GM23338 (cell line): Measurements from ENCODE around the gene ELAC2. TPM values are rescaled to one million over a fixed set of nuclear protein-coding genes. Genes with fewer than 3 reads are reported as not detected.

ENCODE experiments used
- ATAC-seq: fragments of 200-7000 bp; cut with Tn5 transposase; 3 replicates; pipeline ENCODE4 v1.9.1; 2020
- DNase-seq: peaks from one replicate; pipeline ENCODE4 v3.0.0-alpha.2; 2015; ENCODE audit warnings: low spot score
- H2AFZ ChIP-seq: fragments of 200-600 bp; sonication (generic); 2 replicates; pipeline ENCODE4 v1.8.0; 2016; ENCODE audit warnings: antibody characterized with exemption, mild to moderate bottlenecking, moderate library complexity
- H3F3A ChIP-seq: fragments of 200-600 bp; sonication (generic); replicated peaks from 2 replicates; pipeline ENCODE4 v1.8.0; 2017; ENCODE audit warnings: antibody characterized with exemption, mixed run types, low read depth
- H3K27ac ChIP-seq: fragments of 200-600 bp; sonication (generic); 2 replicates; pipeline ENCODE4 v1.6.1; 2016; ENCODE audit warnings: low read depth
- H3K27me3 ChIP-seq: fragments of 200-600 bp; sonication (generic); 2 replicates; pipeline ENCODE4 v1.8.0; 2016; ENCODE audit warnings: mild to moderate bottlenecking, mixed run types, moderate library complexity; ENCODE audit not compliant: insufficient read depth
- H3K36me3 ChIP-seq: fragments of 200-600 bp; sonication (generic); 2 replicates; pipeline ENCODE4 v1.8.0; 2016; ENCODE audit warnings: mild to moderate bottlenecking; ENCODE audit not compliant: insufficient read depth
- H3K4me1 ChIP-seq: fragments of 200-600 bp; sonication (generic); 2 replicates; pipeline ENCODE4 v1.8.0; 2016; ENCODE audit warnings: mild to moderate bottlenecking, moderate library complexity; ENCODE audit not compliant: insufficient read depth
- H3K4me2 ChIP-seq: fragments of 200-600 bp; sonication (generic); 2 replicates; pipeline ENCODE4 v1.7.1; 2017; ENCODE audit warnings: mixed run types
- H3K4me3 ChIP-seq: fragments of 200-600 bp; sonication (generic); 2 replicates; pipeline ENCODE4 v1.6.1; 2016; ENCODE audit warnings: mixed run types
- H3K79me2 ChIP-seq: fragments of 200-600 bp; sonication (generic); replicated peaks from 2 replicates; pipeline ENCODE4 v1.8.0; 2017; ENCODE audit warnings: mild to moderate bottlenecking; ENCODE audit not compliant: insufficient read depth
- H3K9me2 ChIP-seq: fragments of 200-600 bp; sonication (generic); 2 replicates; pipeline ENCODE4 v1.8.0; 2017; ENCODE audit not compliant: insufficient read depth
- H4K20me1 ChIP-seq: fragments of 200-600 bp; sonication (generic); replicated peaks from 2 replicates; pipeline ENCODE4 v1.8.0; 2017; ENCODE audit warnings: mild to moderate bottlenecking; ENCODE audit not compliant: insufficient read depth
- H3K27ac Mint-ChIP-seq: 2 replicates; pipeline ENCODE4 v1.8.0; 2020; ENCODE audit warnings: inconsistent platforms, mild to moderate bottlenecking, moderate library complexity, mixed read lengths
- H3K27me3 Mint-ChIP-seq: 3 replicates; pipeline ENCODE4 v1.8.0; 2022; ENCODE audit warnings: low read depth, mild to moderate bottlenecking, moderate library complexity, mixed read lengths, inconsistent platforms; ENCODE audit not compliant: insufficient read depth, poor library complexity
- H3K36me3 Mint-ChIP-seq: 3 replicates; pipeline ENCODE4 v1.8.0; 2021; ENCODE audit warnings: low read depth, mild to moderate bottlenecking, inconsistent platforms, moderate library complexity, mixed read lengths
- H3K4me1 Mint-ChIP-seq: 3 replicates; pipeline ENCODE4 v1.8.0; 2020; ENCODE audit warnings: mild to moderate bottlenecking, inconsistent platforms, mixed read lengths
- H3K4me3 Mint-ChIP-seq: 3 replicates; pipeline ENCODE4 v1.8.0; 2021; ENCODE audit warnings: moderate library complexity, mild to moderate bottlenecking, inconsistent platforms, mixed read lengths
- H3K9me3 Mint-ChIP-seq: 3 replicates; pipeline ENCODE4 v1.8.0; 2020; ENCODE audit warnings: moderate library complexity, mild to moderate bottlenecking, inconsistent platforms, mixed read lengths
- CREB1 ChIP-seq: fragments of 250-450 bp; sonication (Bioruptor Pico); IDR thresholded peaks from 2 replicates; pipeline ENCODE4 v1.5.0; 2020; ENCODE audit warnings: low read depth, mild to moderate bottlenecking, moderate library complexity
- EZH2 ChIP-seq: fragments of 200-600 bp; sonication (generic); IDR thresholded peaks from one replicate; pipeline ENCODE4 v1.8.0; 2017; ENCODE audit warnings: antibody characterized with exemption, mild to moderate bottlenecking, low read depth; ENCODE audit not compliant: unreplicated experiment
- EZH2phosphoT487 ChIP-seq: fragments of 200-600 bp; sonication (generic); IDR thresholded peaks from one replicate; pipeline ENCODE4 v1.8.1; 2018; ENCODE audit warnings: antibody characterized with exemption; ENCODE audit not compliant: unreplicated experiment
- JUNB ChIP-seq: IDR thresholded peaks from one replicate; pipeline ENCODE4 v1.6.1; 2016; ENCODE audit warnings: antibody characterized with exemption; ENCODE audit not compliant: unreplicated experiment
- NANOG ChIP-seq: IDR thresholded peaks from 2 replicates; pipeline ENCODE4 v1.6.1; 2016; ENCODE audit warnings: antibody characterized with exemption, borderline replicate concordance
- POLR2AphosphoS5 ChIP-seq: IDR thresholded peaks from 2 replicates; pipeline ENCODE4 v1.6.1; 2016; ENCODE audit warnings: antibody characterized with exemption, low read depth
- STAT1 ChIP-seq: IDR thresholded peaks from one replicate; pipeline ENCODE4 v1.6.1; 2016; ENCODE audit warnings: antibody characterized with exemption; ENCODE audit not compliant: unreplicated experiment
- ZNF114 ChIP-seq: fragments of 250-450 bp; sonication (Bioruptor Pico); IDR thresholded peaks from 2 replicates; pipeline ENCODE4 v1.5.0; 2020; ENCODE audit warnings: mild to moderate bottlenecking, moderate library complexity
- ZNF331 ChIP-seq: fragments of 250-450 bp; sonication (Bioruptor Pico); IDR thresholded peaks from 2 replicates; pipeline ENCODE4 v1.5.0; 2020; ENCODE audit warnings: low read depth, mild to moderate bottlenecking, moderate library complexity
- polyA plus RNA-seq: library from polyadenylated mRNA; unstranded; fragments of >200 nt; fragmentation: Nextera tagmentation; extraction: Ambion mirVana; gene quantifications from 2 replicates; pipeline ENCODE4 v1.2.1, GENCODE V29; 2016
- total RNA-seq: library from RNA; depleted of rRNA; stranded (reverse); fragments of >200 nt; shearing (Covaris generic); gene quantifications from 2 replicates; pipeline ENCODE4 v1.2.3, GENCODE V29; 2014
- TF ChIP-seq, protein P1 (sequence below): IDR thresholded peaks from 2 replicates; pipeline ENCODE4 v1.6.1; 2016; ENCODE audit warnings: antibody characterized with exemption
- TF ChIP-seq, protein P2 (sequence below), 2 experiments: fragments of 200-600 bp in 1 of 2; sonication (generic) in 1 of 2; conservative IDR thresholded peaks; 2 replicates each; pipeline versions ENCODE4 v1.5.1 to v1.6.1; 2016 to 2017; ENCODE audit warnings: antibody characterized with exemption in 2 of 2, low read depth in 2 of 2, mild to moderate bottlenecking in 2 of 2, moderate library complexity in 1 of 2
- TF ChIP-seq, protein P3 (sequence below): IDR thresholded peaks from one replicate; pipeline ENCODE4 v1.6.1; 2018; ENCODE audit warnings: antibody characterized with exemption; ENCODE audit not compliant: unreplicated experiment
- TF ChIP-seq, protein P4 (sequence below): fragments of 250-450 bp; sonication (Bioruptor Pico); IDR thresholded peaks from 2 replicates; pipeline ENCODE4 v1.5.0; 2020; ENCODE audit warnings: mild to moderate bottlenecking, moderate library complexity

The ELAC2 gene
- total and polyA plus RNA-seq, 2 experiments from 2014 or later: 49.9 to 203 TPM

- no peak for TF ChIP-seq NANOG
- TF ChIP-seq, protein P1, sequence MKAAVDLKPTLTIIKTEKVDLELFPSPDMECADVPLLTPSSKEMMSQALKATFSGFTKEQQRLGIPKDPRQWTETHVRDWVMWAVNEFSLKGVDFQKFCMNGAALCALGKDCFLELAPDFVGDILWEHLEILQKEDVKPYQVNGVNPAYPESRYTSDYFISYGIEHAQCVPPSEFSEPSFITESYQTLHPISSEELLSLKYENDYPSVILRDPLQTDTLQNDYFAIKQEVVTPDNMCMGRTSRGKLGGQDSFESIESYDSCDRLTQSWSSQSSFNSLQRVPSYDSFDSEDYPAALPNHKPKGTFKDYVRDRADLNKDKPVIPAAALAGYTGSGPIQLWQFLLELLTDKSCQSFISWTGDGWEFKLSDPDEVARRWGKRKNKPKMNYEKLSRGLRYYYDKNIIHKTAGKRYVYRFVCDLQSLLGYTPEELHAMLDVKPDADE: no peak
- TF ChIP-seq POLR2AphosphoS5: no peak
- no peak for TF ChIP-seq ZNF114 (CRISPR knock-in tag)
- no peak for TF ChIP-seq EZH2phosphoT487
- TF ChIP-seq, protein P2, sequence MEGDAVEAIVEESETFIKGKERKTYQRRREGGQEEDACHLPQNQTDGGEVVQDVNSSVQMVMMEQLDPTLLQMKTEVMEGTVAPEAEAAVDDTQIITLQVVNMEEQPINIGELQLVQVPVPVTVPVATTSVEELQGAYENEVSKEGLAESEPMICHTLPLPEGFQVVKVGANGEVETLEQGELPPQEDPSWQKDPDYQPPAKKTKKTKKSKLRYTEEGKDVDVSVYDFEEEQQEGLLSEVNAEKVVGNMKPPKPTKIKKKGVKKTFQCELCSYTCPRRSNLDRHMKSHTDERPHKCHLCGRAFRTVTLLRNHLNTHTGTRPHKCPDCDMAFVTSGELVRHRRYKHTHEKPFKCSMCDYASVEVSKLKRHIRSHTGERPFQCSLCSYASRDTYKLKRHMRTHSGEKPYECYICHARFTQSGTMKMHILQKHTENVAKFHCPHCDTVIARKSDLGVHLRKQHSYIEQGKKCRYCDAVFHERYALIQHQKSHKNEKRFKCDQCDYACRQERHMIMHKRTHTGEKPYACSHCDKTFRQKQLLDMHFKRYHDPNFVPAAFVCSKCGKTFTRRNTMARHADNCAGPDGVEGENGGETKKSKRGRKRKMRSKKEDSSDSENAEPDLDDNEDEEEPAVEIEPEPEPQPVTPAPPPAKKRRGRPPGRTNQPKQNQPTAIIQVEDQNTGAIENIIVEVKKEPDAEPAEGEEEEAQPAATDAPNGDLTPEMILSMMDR (conservative IDR thresholded peaks at IDR 0.05; ENCODE audit: low read depth in 2 of 2): no peak
- no peak for TF ChIP-seq ZNF331 (CRISPR knock-in tag)
- TF ChIP-seq, protein P3, sequence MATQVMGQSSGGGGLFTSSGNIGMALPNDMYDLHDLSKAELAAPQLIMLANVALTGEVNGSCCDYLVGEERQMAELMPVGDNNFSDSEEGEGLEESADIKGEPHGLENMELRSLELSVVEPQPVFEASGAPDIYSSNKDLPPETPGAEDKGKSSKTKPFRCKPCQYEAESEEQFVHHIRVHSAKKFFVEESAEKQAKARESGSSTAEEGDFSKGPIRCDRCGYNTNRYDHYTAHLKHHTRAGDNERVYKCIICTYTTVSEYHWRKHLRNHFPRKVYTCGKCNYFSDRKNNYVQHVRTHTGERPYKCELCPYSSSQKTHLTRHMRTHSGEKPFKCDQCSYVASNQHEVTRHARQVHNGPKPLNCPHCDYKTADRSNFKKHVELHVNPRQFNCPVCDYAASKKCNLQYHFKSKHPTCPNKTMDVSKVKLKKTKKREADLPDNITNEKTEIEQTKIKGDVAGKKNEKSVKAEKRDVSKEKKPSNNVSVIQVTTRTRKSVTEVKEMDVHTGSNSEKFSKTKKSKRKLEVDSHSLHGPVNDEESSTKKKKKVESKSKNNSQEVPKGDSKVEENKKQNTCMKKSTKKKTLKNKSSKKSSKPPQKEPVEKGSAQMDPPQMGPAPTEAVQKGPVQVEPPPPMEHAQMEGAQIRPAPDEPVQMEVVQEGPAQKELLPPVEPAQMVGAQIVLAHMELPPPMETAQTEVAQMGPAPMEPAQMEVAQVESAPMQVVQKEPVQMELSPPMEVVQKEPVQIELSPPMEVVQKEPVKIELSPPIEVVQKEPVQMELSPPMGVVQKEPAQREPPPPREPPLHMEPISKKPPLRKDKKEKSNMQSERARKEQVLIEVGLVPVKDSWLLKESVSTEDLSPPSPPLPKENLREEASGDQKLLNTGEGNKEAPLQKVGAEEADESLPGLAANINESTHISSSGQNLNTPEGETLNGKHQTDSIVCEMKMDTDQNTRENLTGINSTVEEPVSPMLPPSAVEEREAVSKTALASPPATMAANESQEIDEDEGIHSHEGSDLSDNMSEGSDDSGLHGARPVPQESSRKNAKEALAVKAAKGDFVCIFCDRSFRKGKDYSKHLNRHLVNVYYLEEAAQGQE: no peak
- TF ChIP-seq EZH2: no peak
- TF ChIP-seq STAT1: no peak
- no peak for TF ChIP-seq CREB1
- TF ChIP-seq JUNB: no peak
- TF ChIP-seq, protein P4, sequence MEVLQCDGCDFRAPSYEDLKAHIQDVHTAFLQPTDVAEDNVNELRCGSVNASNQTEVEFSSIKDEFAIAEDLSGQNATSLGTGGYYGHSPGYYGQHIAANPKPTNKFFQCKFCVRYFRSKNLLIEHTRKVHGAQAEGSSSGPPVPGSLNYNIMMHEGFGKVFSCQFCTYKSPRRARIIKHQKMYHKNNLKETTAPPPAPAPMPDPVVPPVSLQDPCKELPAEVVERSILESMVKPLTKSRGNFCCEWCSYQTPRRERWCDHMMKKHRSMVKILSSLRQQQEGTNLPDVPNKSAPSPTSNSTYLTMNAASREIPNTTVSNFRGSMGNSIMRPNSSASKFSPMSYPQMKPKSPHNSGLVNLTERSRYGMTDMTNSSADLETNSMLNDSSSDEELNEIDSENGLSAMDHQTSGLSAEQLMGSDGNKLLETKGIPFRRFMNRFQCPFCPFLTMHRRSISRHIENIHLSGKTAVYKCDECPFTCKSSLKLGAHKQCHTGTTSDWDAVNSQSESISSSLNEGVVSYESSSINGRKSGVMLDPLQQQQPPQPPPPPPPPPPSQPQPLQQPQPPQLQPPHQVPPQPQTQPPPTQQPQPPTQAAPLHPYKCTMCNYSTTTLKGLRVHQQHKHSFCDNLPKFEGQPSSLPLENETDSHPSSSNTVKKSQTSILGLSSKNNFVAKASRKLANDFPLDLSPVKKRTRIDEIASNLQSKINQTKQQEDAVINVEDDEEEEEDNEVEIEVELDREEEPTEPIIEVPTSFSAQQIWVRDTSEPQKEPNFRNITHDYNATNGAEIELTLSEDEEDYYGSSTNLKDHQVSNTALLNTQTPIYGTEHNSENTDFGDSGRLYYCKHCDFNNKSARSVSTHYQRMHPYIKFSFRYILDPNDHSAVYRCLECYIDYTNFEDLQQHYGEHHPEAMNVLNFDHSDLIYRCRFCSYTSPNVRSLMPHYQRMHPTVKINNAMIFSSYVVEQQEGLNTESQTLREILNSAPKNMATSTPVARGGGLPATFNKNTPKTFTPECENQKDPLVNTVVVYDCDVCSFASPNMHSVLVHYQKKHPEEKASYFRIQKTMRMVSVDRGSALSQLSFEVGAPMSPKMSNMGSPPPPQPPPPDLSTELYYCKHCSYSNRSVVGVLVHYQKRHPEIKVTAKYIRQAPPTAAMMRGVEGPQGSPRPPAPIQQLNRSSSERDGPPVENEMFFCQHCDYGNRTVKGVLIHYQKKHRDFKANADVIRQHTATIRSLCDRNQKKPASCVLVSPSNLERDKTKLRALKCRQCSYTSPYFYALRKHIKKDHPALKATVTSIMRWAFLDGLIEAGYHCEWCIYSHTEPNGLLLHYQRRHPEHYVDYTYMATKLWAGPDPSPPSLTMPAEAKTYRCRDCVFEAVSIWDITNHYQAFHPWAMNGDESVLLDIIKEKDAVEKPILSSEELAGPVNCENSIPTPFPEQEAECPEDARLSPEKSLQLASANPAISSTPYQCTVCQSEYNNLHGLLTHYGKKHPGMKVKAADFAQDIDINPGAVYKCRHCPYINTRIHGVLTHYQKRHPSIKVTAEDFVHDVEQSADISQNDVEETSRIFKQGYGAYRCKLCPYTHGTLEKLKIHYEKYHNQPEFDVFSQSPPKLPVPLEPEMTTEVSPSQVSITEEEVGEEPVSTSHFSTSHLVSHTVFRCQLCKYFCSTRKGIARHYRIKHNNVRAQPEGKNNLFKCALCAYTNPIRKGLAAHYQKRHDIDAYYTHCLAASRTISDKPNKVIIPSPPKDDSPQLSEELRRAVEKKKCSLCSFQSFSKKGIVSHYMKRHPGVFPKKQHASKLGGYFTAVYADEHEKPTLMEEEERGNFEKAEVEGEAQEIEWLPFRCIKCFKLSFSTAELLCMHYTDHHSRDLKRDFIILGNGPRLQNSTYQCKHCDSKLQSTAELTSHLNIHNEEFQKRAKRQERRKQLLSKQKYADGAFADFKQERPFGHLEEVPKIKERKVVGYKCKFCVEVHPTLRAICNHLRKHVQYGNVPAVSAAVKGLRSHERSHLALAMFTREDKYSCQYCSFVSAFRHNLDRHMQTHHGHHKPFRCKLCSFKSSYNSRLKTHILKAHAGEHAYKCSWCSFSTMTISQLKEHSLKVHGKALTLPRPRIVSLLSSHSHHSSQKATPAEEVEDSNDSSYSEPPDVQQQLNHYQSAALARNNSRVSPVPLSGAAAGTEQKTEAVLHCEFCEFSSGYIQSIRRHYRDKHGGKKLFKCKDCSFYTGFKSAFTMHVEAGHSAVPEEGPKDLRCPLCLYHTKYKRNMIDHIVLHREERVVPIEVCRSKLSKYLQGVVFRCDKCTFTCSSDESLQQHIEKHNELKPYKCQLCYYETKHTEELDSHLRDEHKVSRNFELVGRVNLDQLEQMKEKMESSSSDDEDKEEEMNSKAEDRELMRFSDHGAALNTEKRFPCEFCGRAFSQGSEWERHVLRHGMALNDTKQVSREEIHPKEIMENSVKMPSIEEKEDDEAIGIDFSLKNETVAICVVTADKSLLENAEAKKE (CRISPR knock-in tag): no peak
- Mint-ChIP-seq H3K36me3 (peaks cover 64% of the 10 kb centered on the region), H3K4me3 (no peak overlapping the region), H3K27ac (no peak overlapping the region), H3K4me1 (no peaks in the 10 kb centered on the region), H3K9me3 (no peaks in the 10 kb centered on the region), H3K27me3 (peaks cover 2% of the 10 kb centered on the region)
- peaks cover 29% of the 10 kb centered on the region for H4K20me1 ChIP-seq
- no peak overlapping the region for H3K27ac ChIP-seq
- no peak overlapping the region for H3K4me3 ChIP-seq
- no peaks in the 10 kb centered on the region for H3K27me3 ChIP-seq
- no peaks in the 10 kb centered on the region for H3K4me1 ChIP-seq
- H3K9me2 ChIP-seq: no peaks in the 10 kb centered on the region
- no peak for ATAC-seq
- peaks cover 71% of the 10 kb centered on the region for H3K36me3 ChIP-seq
- H3K79me2 ChIP-seq: peaks cover 10% of the 10 kb centered on the region; the same call in 1 of the 2 replicates
- H2AFZ ChIP-seq: no peak overlapping the region
- DNase-seq: no peak
- H3K4me2 ChIP-seq: no peak overlapping the region
- H3F3A ChIP-seq: no peaks in the 10 kb centered on the region
Measured at GRCh38 chr17:13003927-13004326, 13.9 kb downstream of the ELAC2 start.
